Keratinocyte (primary cell): Measurements from ENCODE around the gene MYMX. TPM values are rescaled to one million over a fixed set of nuclear protein-coding genes. Genes with fewer than 3 reads are reported as not detected.

Source experiments
- DNase-seq: peaks from one replicate; pipeline ENCODE4 v3.0.0-alpha.2; 2011; ENCODE audit warnings: low read depth, missing footprints, low spot score
- FAIRE-seq: peaks from 2 replicates; lab custom pipeline; 2011; peaks lifted over from hg19 to GRCh38; lab: Jason Lieb, UNC
- H2AFZ ChIP-seq: 2 replicates; pipeline ENCODE4 v1.6.0; 2012; ENCODE audit warnings: low read length, control low read depth, inconsistent platforms; ENCODE audit not compliant: control insufficient read depth
- H3K27ac ChIP-seq: 2 replicates; pipeline ENCODE4 v1.5.1; 2011; ENCODE audit warnings: low read length; ENCODE audit not compliant: control insufficient read depth, insufficient read depth
- H3K27me3 ChIP-seq: 3 replicates; pipeline ENCODE4 v1.6.0; 2011; ENCODE audit warnings: low read length; ENCODE audit not compliant: control insufficient read depth, insufficient read depth; ENCODE audit errors: extremely low read depth
- H3K36me3 ChIP-seq, 2 experiments: 2 replicates in 1 of 2; 3 replicates in 1 of 2; pipeline ENCODE4 v1.5.1; 2011; ENCODE audit warnings: low read length in 2 of 2, mild to moderate bottlenecking in 1 of 2; ENCODE audit not compliant: control insufficient read depth in 2 of 2, insufficient read depth in 2 of 2; ENCODE audit errors: extremely low read depth in 1 of 2
- H3K4me1 ChIP-seq: 3 replicates; pipeline ENCODE4 v1.5.1; 2011; ENCODE audit warnings: low read length; ENCODE audit not compliant: control insufficient read depth, insufficient read depth; ENCODE audit errors: extremely low read depth
- H3K4me2 ChIP-seq: 3 replicates; pipeline ENCODE4 v1.6.0; 2011; ENCODE audit warnings: low read depth, low read length; ENCODE audit not compliant: control insufficient read depth, insufficient read depth; ENCODE audit errors: extremely low read depth
- H3K4me3 ChIP-seq, 3 experiments: fragments of 200-600 bp in 1 of 3; sonication (generic) in 1 of 3; 2 replicates in 2 of 3; 3 replicates in 1 of 3; pipeline ENCODE4 v1.5.1; 2011 to 2016; ENCODE audit warnings: low read length in 3 of 3, mild to moderate bottlenecking in 3 of 3, control low read depth in 2 of 3, inconsistent platforms in 1 of 3, low read depth in 1 of 3, mixed read lengths in 1 of 3, mixed run types in 1 of 3, moderate library complexity in 1 of 3; ENCODE audit not compliant: control insufficient read depth in 2 of 3, insufficient read depth in 2 of 3; ENCODE audit errors: extremely low read depth in 1 of 3
- H3K79me2 ChIP-seq: 2 replicates; pipeline ENCODE4 v1.6.0; 2012; ENCODE audit warnings: low read length; ENCODE audit not compliant: control insufficient read depth, insufficient read depth
- H3K9ac ChIP-seq: 3 replicates; pipeline ENCODE4 v1.6.0; 2011; ENCODE audit warnings: low read length; ENCODE audit not compliant: control insufficient read depth, insufficient read depth; ENCODE audit errors: extremely low read depth
- H3K9me1 ChIP-seq: 3 replicates; pipeline ENCODE4 v1.6.0; 2011; ENCODE audit warnings: low read length; ENCODE audit not compliant: control insufficient read depth, insufficient read depth; ENCODE audit errors: extremely low read depth
- H3K9me3 ChIP-seq: 2 replicates; pipeline ENCODE4 v1.5.1; 2012; ENCODE audit warnings: low read depth, low read length; ENCODE audit not compliant: control insufficient read depth
- H4K20me1 ChIP-seq: 3 replicates; pipeline ENCODE4 v1.6.0; 2011; ENCODE audit warnings: low read length; ENCODE audit not compliant: control insufficient read depth, insufficient read depth; ENCODE audit errors: extremely low read depth
- EZH2 ChIP-seq: IDR thresholded peaks from one replicate; pipeline ENCODE4 v1.6.1; 2012; ENCODE audit warnings: inconsistent platforms, mild to moderate bottlenecking, low read length, moderate library complexity
- dilution Hi-C: fragments of 300-500 bp; cut with MboI; formaldehyde crosslinking; loops from one replicate; pipeline ENCODE4 v1.7.0; 2020; ENCODE audit warnings: low sequenced_read_pairs; ENCODE audit not compliant: extremely low pct_ligation_motif_present
- polyA plus RNA-seq, 5 experiments: library from polyadenylated mRNA; depleted of rRNA in 3 of 5; stranded (reverse) in 3 of 5; stranded (forward) in 1 of 5; unstranded in 1 of 5; fragments of >200 nt; gene quantifications; 1 replicate in 1 of 5; 2 replicates in 3 of 5; 3 replicates in 1 of 5; pipeline versions ENCODE4 v1.2.1 to v1.2.3, GENCODE V29; 2011 to 2012; ENCODE audit warnings: missing spikeins in 2 of 5, low read depth in 1 of 5, low replicate concordance in 1 of 5
- TF ChIP-seq, protein P1 (sequence below), 3 experiments: IDR thresholded peaks in 1 of 3; conservative IDR thresholded peaks in 1 of 3; optimal IDR thresholded peaks in 1 of 3; 2 replicates in 2 of 3; 3 replicates in 1 of 3; pipeline versions ENCODE3 to v1.5.1; 2011; ENCODE audit warnings: low read length in 3 of 3, mild to moderate bottlenecking in 3 of 3, moderate library complexity in 2 of 3, control low read depth in 1 of 3, inconsistent platforms in 1 of 3; ENCODE audit not compliant: insufficient read depth in 2 of 3; ENCODE audit errors: extremely low read depth in 1 of 3

Gene MYMX
- polyA plus RNA-seq, 1 donor (not counting 4 experiments of a cell fraction or from before 2014, with no cell fraction given): 0.09 TPM

DNA sequence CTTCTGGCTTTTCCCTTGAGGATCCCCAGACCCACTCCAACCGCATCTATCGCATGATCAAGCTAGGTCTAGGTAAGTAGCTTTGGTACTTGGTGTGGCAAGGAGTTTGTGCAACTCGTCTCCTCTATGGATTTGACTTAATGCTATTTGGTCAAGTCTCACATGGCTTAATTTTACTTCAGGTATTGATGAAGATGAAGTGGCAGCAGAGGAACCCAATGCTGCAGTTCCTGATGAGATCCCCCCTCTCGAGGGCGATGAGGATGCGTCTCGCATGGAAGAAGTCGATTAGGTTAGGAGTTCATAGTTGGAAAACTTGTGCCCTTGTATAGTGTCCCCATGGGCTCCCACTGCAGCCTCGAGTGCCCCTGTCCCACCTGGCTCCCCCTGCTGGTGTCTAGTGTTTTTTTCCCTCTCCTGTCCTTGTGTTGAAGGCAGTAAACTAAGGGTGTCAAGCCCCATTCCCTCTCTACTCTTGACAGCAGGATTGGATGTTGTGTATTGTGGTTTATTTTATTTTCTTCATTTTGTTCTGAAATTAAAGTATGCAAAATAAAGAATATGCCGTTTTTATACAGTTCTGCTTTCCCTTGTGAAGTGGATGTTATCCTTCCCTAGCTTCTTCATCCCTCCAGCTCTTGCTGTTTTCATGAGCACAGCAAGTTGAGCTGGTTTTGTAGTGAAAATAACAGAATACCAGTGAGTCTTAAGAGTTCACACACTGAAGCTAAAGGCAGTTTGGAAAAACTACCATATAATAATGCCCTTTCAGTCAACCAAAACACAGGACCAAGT, 36.8 kb downstream of the MYMX start:
- Histone ChIP-seq H3K4me1 (peaks cover 31% of the 10 kb centered on the region), H2AFZ (no peak overlapping the region), H3K4me3 (no peak overlapping the region), H3K27ac (no peak overlapping the region), H3K9me3 (no peaks in the 10 kb centered on the region), H3K79me2 (peaks cover 61% of the 10 kb centered on the region), H3K4me2 (no peak overlapping the region), H3K27me3 (no peaks in the 10 kb centered on the region), H4K20me1 (peaks cover 72% of the 10 kb centered on the region), H3K9me1 (peaks cover 6% of the 10 kb centered on the region), H3K9ac (no peak overlapping the region), H3K36me3 (peaks cover 50 to 73% of the 10 kb centered on the region in 2 experiments)
- FAIRE-seq (peak; percentile 13), DNase-seq (no peak)
- dilution Hi-C loops: no loop called here
- TF ChIP-seq EZH2: no peak
- TF ChIP-seq, protein P1, sequence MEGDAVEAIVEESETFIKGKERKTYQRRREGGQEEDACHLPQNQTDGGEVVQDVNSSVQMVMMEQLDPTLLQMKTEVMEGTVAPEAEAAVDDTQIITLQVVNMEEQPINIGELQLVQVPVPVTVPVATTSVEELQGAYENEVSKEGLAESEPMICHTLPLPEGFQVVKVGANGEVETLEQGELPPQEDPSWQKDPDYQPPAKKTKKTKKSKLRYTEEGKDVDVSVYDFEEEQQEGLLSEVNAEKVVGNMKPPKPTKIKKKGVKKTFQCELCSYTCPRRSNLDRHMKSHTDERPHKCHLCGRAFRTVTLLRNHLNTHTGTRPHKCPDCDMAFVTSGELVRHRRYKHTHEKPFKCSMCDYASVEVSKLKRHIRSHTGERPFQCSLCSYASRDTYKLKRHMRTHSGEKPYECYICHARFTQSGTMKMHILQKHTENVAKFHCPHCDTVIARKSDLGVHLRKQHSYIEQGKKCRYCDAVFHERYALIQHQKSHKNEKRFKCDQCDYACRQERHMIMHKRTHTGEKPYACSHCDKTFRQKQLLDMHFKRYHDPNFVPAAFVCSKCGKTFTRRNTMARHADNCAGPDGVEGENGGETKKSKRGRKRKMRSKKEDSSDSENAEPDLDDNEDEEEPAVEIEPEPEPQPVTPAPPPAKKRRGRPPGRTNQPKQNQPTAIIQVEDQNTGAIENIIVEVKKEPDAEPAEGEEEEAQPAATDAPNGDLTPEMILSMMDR (optimal IDR thresholded peaks at IDR 0.05 in 1 of 3, IDR thresholded peaks at IDR 0.05 in 1 of 3, conservative IDR thresholded peaks at IDR 0.05 in 1 of 3; ENCODE audit: extremely low read depth in 1 of 3, insufficient read depth in 2 of 3, low read length in 3 of 3): peak; percentile 49 to 64 (median 54)

DNA sequence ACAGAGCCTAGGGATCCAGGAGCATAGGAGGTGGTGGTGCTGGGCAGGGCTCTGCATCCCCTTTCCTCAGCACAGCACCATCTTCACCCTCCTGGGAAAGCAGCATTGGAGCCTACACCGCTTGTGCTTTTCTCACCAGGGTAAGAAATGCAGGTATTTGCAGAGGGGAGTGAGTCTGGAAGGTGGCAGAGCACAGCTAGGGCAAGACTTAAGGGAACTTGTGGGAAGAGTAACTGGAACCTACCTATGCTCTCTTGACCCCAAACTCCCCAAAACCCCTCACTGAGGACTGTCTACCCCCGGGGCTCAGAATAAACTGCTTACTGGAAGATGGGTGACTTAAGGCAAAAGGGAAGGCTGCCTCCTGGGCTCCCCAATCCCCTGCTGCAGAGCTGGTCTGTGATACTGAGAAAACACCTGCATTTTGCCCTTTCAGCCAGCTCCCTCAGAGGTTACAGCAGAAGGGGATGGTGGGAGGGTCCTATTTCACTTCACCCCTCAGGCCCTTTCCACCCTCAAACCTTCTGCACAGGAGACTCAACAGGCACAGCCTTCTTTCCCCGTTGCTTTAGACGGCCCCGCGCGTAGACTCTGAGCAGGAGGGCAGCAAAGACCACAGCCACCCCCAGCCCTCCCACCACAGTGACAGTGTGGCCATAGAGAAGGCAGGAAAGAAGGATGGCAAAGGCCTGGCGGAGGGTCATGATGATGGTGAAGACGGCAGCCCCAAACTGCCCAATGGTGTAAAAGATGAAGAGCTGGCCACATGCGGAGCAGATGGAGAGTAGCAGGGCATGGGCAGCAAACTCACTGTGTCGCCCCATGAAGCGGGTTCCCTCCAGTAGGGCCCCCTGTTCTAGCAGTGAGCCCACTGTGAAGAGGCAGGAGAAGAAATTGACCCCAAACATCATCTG, 37.7 kb downstream of the MYMX start:
- Histone ChIP-seq H3K79me2 (peaks cover 52% of the 10 kb centered on the region), H3K9me1 (peaks cover 2% of the 10 kb centered on the region), H3K27me3 (no peaks in the 10 kb centered on the region), H3K4me1 (peaks cover 23% of the 10 kb centered on the region), H2AFZ (no peak overlapping the region), H3K4me2 (no peak overlapping the region), H3K9me3 (no peaks in the 10 kb centered on the region), H3K9ac (no peak overlapping the region), H3K4me3 (no peak overlapping the region), H3K27ac (no peak overlapping the region), H4K20me1 (peaks cover 63% of the 10 kb centered on the region), H3K36me3 (peaks cover 46 to 66% of the 10 kb centered on the region in 2 experiments)
- DNase-seq (no peak), FAIRE-seq (no peak)
- TF ChIP-seq, protein P1 (optimal IDR thresholded peaks at IDR 0.05 in 1 of 3, IDR thresholded peaks at IDR 0.05 in 1 of 3, conservative IDR thresholded peaks at IDR 0.05 in 1 of 3; ENCODE audit: extremely low read depth in 1 of 3, insufficient read depth in 2 of 3, low read length in 3 of 3): no peak
- no peak for TF ChIP-seq EZH2
- dilution Hi-C loops: no loop called here
